ENCODE results near the gene LFNG. TPM values are rescaled to one million over a fixed set of nuclear protein-coding genes. Genes with fewer than 3 reads are reported as not detected.

LFNG gene, protein sequence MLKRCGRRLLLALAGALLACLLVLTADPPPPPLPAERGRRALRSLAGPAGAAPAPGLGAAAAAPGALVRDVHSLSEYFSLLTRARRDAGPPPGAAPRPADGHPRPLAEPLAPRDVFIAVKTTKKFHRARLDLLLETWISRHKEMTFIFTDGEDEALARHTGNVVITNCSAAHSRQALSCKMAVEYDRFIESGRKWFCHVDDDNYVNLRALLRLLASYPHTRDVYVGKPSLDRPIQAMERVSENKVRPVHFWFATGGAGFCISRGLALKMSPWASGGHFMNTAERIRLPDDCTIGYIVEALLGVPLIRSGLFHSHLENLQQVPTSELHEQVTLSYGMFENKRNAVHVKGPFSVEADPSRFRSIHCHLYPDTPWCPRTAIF
- total RNA-seq = 1 to 10 TPM; 5.0 to 5.2 TPM

DNA sequence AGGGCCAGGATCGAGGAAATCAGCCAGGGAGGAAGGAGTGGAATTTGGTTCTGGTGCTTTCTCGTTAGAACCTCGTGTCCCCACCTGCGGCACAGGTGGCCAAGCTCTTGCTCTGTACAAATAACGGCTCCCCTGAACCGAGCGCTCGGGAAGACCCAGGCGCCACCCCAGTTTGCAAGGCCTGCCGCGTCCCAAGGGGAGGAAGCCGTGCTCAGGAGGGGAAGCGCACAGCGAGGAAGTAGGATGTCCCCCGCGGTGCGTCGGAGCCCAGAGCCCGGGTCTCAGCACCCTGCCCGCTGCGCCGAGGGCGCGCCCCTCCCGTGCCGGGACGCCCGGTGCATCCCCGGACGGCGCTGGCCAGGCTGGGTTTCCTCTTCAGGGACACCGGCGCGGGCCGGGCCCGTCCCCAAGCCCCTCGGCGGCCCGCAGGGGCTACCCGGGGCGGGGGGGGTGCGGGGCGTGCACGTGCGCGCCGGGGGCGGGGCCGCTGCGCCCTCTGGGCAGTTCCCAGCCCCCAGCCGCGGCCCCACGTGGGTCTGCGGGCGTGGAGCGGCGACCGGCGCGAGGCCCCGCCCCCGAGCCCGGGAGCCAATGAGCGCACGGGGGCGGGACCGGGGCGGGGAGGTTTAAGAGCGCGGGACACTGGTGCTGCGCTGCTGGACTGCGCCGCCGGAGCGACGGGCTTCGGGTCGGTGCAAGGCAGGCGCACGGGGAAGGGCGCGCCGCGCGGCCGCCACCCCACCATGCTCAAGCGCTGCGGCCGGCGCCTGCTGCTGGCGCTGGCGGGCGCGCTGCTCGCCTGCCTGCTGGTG is at the start of gene LFNG:
Gene LFNG, plus strand, starts transcription at position 656 of the 812 bp plus-strand sequence. Its CDS starts 88 bp downstream, at position 744.

DNA sequence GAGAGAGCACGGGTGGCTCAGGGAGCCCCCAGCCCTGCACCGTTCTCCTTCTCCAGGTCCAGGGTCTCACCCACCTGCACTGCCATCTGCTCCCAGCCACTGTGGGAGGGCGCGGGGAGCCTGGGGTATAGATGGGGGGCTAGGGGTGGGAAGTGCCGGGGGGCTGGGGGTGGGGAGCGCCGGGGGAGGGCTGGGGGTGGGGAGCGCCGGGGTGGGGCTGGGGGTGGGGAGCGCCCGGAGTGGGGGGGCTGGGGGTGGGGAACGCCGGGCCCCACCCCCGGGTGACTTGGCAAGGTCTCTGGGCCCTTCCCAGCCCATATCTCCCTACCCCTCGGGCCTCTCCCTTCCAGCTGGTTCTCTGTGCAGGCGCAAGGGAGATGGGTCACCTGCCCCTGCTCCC is 43.3 kb upstream of the LFNG start, which contains the start of gene GRIFIN:
Gene GRIFIN, minus strand, starts transcription at position 101 of the 400 bp plus-strand sequence. Its CDS starts 15 bp downstream, at position 86.

DNA sequence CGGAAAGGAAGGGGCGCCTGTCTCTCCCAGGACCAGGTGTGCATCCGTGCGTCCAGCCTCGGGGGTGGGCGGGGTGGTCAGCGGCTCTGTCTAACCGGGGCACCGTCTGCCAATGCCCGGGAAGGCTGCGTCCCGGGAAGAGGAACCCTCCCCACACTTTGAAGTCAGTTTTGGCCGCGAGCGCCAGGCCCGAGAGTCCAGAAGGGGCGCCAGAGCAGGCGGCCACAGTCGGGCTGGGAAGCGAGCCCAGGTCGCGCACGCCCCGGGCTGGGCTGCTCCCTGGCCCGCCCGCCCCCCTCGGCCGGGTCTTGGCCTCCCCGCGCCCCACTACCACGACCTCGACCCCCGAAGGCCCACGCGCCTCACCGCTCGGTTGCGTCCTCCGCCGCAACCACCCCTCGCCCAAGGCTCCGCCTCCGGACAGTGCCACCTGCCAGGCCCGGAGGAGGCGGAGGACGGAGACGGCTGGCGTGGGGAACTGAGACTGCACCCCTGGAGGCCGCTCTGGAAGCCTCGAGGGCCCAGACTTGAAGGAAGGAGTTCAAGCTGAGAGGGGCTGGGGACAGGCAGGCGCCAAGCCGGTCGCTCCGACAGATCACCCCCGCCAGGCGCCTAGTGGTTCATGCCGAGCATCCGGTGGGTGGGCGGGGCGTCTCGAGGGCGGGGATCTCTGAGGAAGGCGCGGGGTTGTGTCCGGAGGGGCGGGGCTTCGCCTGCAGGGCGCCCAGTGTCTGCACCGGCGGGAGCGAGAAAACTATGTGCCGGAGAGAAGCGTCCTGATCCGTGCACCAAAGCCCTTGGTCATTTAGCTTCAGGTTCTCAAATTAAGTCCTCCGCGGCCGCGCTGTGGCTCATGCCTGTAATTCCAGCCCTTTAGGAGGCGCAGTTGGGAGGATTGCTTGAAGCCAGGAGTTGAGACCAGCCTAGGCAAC is 35.8 kb downstream of the LFNG start, which contains the start of gene BRAT1:
Gene BRAT1, minus strand, starts transcription at position 404 of the 932 bp plus-strand sequence. CDS start 1,093 bp downstream, outside the sequence.

DNA sequence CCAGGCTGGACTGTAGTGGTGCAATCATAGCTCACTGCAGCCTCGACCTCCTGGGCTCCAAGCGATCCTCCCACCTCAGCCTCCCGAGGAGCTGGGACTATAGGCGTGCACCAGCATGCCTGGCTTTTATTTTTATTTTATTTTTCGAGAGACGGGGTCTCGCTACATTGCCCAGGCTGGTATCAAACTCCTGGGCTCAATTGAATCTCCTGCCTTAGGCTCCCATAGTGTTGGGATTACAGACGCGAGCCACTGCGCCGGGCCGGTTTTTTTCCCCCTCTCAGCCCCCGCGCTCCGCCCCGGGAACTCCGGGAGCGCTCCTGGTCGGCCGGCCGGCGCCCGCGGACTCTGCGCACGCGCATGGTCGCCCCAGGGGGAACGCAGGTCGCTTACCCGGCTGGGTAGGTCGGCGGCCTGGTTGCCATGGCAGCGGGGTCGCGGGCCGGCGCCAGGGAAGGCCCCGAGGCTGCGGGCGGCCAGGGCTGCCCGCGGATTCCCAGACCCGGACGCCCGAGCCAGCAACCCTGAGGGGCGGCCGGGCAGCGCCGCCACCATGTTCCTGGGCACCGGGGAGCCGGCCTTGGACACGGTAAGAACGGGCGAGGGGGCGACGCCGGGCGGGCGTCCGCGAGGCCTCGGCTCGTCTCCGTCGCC is 39.2 kb downstream of the LFNG start, which contains the start of gene IQCE:
Gene IQCE, plus strand, starts transcription at position 351 of the 654 bp plus-strand sequence. Its CDS starts 203 bp downstream, at position 554.

Small RNA genes lying within 50 kb of the gene (small RNA-seq; reads per million reads assigned to genes)
- 0 reads per million in 2 donors for gene MIR4648

Other genes with a start within 250 kb of the LFNG start
- 10 to 100 TPM; 40.3 to 51.3 TPM for gene SNX8, start 205.3 kb upstream of the LFNG start, total RNA-seq
- 100 to 1,000 TPM; 138 to 198 TPM for gene EIF3B, start 164.9 kb upstream of the LFNG start, total RNA-seq
- 1 to 10 TPM; 2.4 to 3.7 TPM for gene CHST12, start 116.2 kb upstream of the LFNG start, total RNA-seq
- not detected for gene GRIFIN, start 43.4 kb upstream of the LFNG start, total RNA-seq
- 10 to 100 TPM; 33.7 to 45.0 TPM for gene BRAT1, start 35.8 kb downstream of the LFNG start, total RNA-seq
- gene IQCE, start 39.2 kb downstream of the LFNG start, total RNA-seq = 10 to 100 TPM; 17.2 to 17.3 TPM
- gene TTYH3, start 112.2 kb downstream of the LFNG start, total RNA-seq = 100 to 1,000 TPM; 162 to 199 TPM
- gene AMZ1, start 168.4 kb downstream of the LFNG start, total RNA-seq = 1 to 10 TPM in 1 of 2 donors, under 1 TPM in 1; 1.00 to 3.4 TPM